HCT116 (cell line): Measurements from ENCODE around the gene INO80C. TPM values are rescaled to one million over a fixed set of nuclear protein-coding genes. Genes with fewer than 3 reads are reported as not detected.
"Not testable (repeated sequence)": the region's sequence is repeated elsewhere in the genome, so short reads cannot be mapped to it uniquely, and the experiment has no call there.

ENCODE experiments used
- ATAC-seq: fragments of 200-7000 bp; cut with Tn5 transposase; 2 replicates; pipeline ENCODE4 v1.9.1; 2020; ENCODE audit warnings: mild to moderate bottlenecking, moderate library complexity
- BruUV-seq: library from RNA; stranded (reverse); fragments of 400-500 nt; replicated peaks from 2 replicates; lab custom pipeline; 2021; lab: Mats Ljungman, UMichigan
- CTCF ChIA-PET: fragments of 300-600 bp; sonication (Branson Sonifier 250); formaldehyde crosslinking; loops from one replicate; lab custom pipeline; 2021; ENCODE audit warnings: antibody characterized with exemption; lab: Charles Lee
- POLR2A ChIA-PET: fragments of 300-600, 350-600 bp; sonication (Branson Sonifier 250); formaldehyde crosslinking; loops from one replicate; lab custom pipeline; 2021; ENCODE audit warnings: antibody characterized with exemption; lab: Charles Lee
- RAD21 ChIA-PET, 2 experiments: fragments of 300-600 bp; sonication (Branson Sonifier 250); formaldehyde crosslinking; loops; one replicate each; lab custom pipeline; 2023; ENCODE audit warnings: low total read pairs in 2 of 2; ENCODE audit not compliant: uncharacterized antibody in 2 of 2, unreplicated experiment in 2 of 2, low non-redundant PET in 1 of 2; lab: Charles Lee
- DNase-seq: peaks from one replicate; pipeline ENCODE4 v3.0.0-alpha.2; 2010; ENCODE audit warnings: low read depth, low spot score
- H2AFZ ChIP-seq: fragments of 200-600 bp; shearing (Covaris generic), sonication (generic); 2 replicates; pipeline ENCODE4 v1.6.1; 2017; ENCODE audit warnings: low read depth, mixed run types, mixed read lengths, antibody characterized with exemption, low read length; ENCODE audit not compliant: poor library complexity, severe bottlenecking
- H3K27ac ChIP-seq: 2 replicates; pipeline ENCODE4 v1.5.1; 2012; ENCODE audit warnings: low read depth, low read length
- H3K27me3 ChIP-seq: fragments of 200-600 bp; sonication (generic); 2 replicates; pipeline ENCODE4 v1.6.1; 2016; ENCODE audit warnings: mixed run types, low read length, mixed read lengths; ENCODE audit not compliant: insufficient read depth
- H3K36me3 ChIP-seq, 2 experiments: fragments of 200-500 bp in 1 of 2; fragments of 200-600 bp in 1 of 2; sonication (Bioruptor generic) in 1 of 2; sonication (generic) in 1 of 2; 2 replicates each; pipeline versions ENCODE4 v1.5.1 to v1.6.1; 2014 to 2016; ENCODE audit warnings: low read length in 2 of 2, inconsistent platforms in 1 of 2, mixed read lengths in 1 of 2, mixed run types in 1 of 2; ENCODE audit not compliant: insufficient read depth in 2 of 2, control insufficient read depth in 1 of 2
- H3K4me1 ChIP-seq, 2 experiments: fragments of 200-600 bp in 1 of 2; sonication (generic) in 1 of 2; 2 replicates each; pipeline versions ENCODE4 v1.5.1 to v1.6.1; 2012 to 2017; ENCODE audit warnings: low read length in 2 of 2, inconsistent platforms in 1 of 2, mild to moderate bottlenecking in 1 of 2, mixed read lengths in 1 of 2, mixed run types in 1 of 2, moderate library complexity in 1 of 2; ENCODE audit not compliant: insufficient read depth in 2 of 2, control insufficient read depth in 1 of 2
- H3K4me2 ChIP-seq: fragments of 200-600 bp; sonication (generic); 2 replicates; pipeline ENCODE4 v1.6.1; 2017; ENCODE audit warnings: mixed run types, low read length, mixed read lengths
- H3K4me3 ChIP-seq, 2 experiments: fragments of 200-600 bp in 1 of 2; sonication (generic) in 1 of 2; replicated peaks in 1 of 2; 2 replicates each; pipeline ENCODE4 v1.5.1; 2011 to 2016; ENCODE audit warnings: low read length in 2 of 2, control low read depth in 1 of 2, low read depth in 1 of 2, mild to moderate bottlenecking in 1 of 2, mixed read lengths in 1 of 2, mixed run types in 1 of 2
- H3K79me2 ChIP-seq: fragments of 200-600 bp; sonication (generic); 2 replicates; pipeline ENCODE4 v1.6.1; 2017; ENCODE audit warnings: mild to moderate bottlenecking, mixed run types, low read length, moderate library complexity, mixed read lengths; ENCODE audit not compliant: insufficient read depth
- H3K9ac ChIP-seq: fragments of 200-600 bp; sonication (generic); 2 replicates; pipeline ENCODE4 v1.6.1; 2016; ENCODE audit warnings: low read length, mixed read lengths
- H3K9me2 ChIP-seq: fragments of 200-600 bp; sonication (generic), shearing (Covaris generic); 2 replicates; pipeline ENCODE4 v1.6.1; 2017; ENCODE audit warnings: mixed run types, mild to moderate bottlenecking, moderate library complexity; ENCODE audit not compliant: insufficient read depth
- H3K9me3 ChIP-seq, 2 experiments: fragments of 200-500 bp in 1 of 2; fragments of 200-600 bp in 1 of 2; sonication (Bioruptor generic) in 1 of 2; sonication (generic) in 1 of 2; 2 replicates each; pipeline ENCODE4 v1.6.1; 2014 to 2017; ENCODE audit warnings: low read length in 2 of 2, mixed read lengths in 2 of 2, inconsistent platforms in 1 of 2, low read depth in 1 of 2, mild to moderate bottlenecking in 1 of 2, mixed run types in 1 of 2, moderate library complexity in 1 of 2; ENCODE audit not compliant: control insufficient read depth in 1 of 2, insufficient read depth in 1 of 2
- H4K20me1 ChIP-seq: fragments of 200-600 bp; sonication (generic), shearing (Covaris generic); 2 replicates; pipeline ENCODE4 v1.6.1; 2017; ENCODE audit warnings: mixed run types, mild to moderate bottlenecking, moderate library complexity; ENCODE audit not compliant: insufficient read depth
- ELF1 ChIP-seq: IDR thresholded peaks from 2 replicates; pipeline ENCODE4 v1.6.1; 2012; ENCODE audit warnings: low read depth, borderline replicate concordance
- ZFX ChIP-seq: fragments of 450-650 bp; IDR thresholded peaks from 2 replicates; pipeline ENCODE4 v1.6.1; 2017
- intact Hi-C: fragments of 100-400 bp; cut with micrococcal nuclease; formaldehyde crosslinking; loops from 2 replicates; pipeline ENCODE4 v1.10.0; 2022
- total RNA-seq: library from RNA; stranded (reverse); gene quantifications from one replicate; pipeline ENCODE4 v1.2.1, GENCODE V29; 2021; ENCODE audit not compliant: unreplicated experiment
- TF ChIP-seq, protein P1 (sequence below), 3 experiments: fragments of 200-600 bp in 1 of 3; sonication (generic) in 1 of 3; IDR thresholded peaks in 2 of 3; conservative IDR thresholded peaks in 1 of 3; 2 replicates each; pipeline ENCODE4 v1.5.1; 2012 to 2017; ENCODE audit warnings: low read depth in 2 of 3, low read length in 2 of 3, antibody characterized with exemption in 1 of 3, borderline replicate concordance in 1 of 3, control low read depth in 1 of 3, mild to moderate bottlenecking in 1 of 3, mixed read lengths in 1 of 3, mixed run types in 1 of 3, moderate library complexity in 1 of 3; ENCODE audit not compliant: insufficient read depth in 1 of 3

INO80C gene
- total RNA-seq, 1 experiment from 2014 or later = 30.7 TPM

DNA sequence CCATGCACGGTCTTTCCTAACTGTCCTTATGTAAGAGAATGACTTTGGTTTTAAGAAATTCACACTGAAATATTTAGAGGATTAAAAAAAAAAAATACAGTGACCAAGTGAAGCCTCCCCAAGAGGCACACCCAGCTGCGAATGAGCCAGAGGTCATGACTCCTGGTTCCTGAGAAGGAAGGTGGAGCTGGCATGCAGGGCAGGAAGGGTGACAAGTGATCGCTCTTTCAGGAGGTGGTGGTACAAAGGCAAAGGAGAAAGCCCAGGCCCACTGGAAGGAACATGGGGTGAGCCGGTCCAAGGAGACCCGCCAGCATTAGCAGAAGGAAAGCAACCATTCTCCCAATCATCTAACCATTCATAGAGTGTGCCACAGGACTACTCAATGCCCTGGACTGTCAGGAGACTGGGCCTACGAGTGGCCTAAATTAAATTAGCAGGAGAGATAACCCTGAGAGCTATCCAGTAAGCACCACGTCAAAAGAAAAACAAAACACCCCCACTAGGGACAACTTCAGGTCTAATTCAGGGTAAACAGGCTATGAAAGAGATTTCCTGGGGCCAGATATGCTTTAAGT lies 7.8 kb downstream of the INO80C start (continued):
- TF ChIP-seq, protein P1, sequence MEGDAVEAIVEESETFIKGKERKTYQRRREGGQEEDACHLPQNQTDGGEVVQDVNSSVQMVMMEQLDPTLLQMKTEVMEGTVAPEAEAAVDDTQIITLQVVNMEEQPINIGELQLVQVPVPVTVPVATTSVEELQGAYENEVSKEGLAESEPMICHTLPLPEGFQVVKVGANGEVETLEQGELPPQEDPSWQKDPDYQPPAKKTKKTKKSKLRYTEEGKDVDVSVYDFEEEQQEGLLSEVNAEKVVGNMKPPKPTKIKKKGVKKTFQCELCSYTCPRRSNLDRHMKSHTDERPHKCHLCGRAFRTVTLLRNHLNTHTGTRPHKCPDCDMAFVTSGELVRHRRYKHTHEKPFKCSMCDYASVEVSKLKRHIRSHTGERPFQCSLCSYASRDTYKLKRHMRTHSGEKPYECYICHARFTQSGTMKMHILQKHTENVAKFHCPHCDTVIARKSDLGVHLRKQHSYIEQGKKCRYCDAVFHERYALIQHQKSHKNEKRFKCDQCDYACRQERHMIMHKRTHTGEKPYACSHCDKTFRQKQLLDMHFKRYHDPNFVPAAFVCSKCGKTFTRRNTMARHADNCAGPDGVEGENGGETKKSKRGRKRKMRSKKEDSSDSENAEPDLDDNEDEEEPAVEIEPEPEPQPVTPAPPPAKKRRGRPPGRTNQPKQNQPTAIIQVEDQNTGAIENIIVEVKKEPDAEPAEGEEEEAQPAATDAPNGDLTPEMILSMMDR (IDR thresholded peaks at IDR 0.05 in 2 of 3, conservative IDR thresholded peaks at IDR 0.05 in 1 of 3; ENCODE audit: borderline replicate concordance in 1 of 3, insufficient read depth in 1 of 3, low read depth in 2 of 3, low read length in 2 of 3) = no peak
- no peak for TF ChIP-seq ZFX
- no peak for TF ChIP-seq ELF1

DNA sequence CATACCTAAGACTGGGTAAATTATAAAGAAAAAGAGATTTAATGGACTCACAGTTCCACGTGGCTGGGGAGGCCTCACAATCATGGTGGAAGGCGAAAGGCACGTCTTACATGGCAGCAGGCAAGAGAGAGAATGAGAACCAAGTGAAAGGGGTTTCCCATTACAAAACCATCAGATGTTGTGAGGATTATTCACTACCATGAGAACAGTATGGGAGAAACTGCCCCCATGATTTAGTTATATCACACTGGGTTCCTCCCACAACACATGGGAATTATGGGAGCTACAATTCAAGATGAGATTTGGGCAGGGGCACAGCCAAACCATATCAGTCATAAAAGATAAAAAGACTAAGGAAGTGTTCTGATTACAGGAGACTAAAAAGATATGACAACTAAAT lies 8.5 kb downstream of the INO80C start:
- H3K4me2 ChIP-seq = not testable (repeated sequence)

DNA sequence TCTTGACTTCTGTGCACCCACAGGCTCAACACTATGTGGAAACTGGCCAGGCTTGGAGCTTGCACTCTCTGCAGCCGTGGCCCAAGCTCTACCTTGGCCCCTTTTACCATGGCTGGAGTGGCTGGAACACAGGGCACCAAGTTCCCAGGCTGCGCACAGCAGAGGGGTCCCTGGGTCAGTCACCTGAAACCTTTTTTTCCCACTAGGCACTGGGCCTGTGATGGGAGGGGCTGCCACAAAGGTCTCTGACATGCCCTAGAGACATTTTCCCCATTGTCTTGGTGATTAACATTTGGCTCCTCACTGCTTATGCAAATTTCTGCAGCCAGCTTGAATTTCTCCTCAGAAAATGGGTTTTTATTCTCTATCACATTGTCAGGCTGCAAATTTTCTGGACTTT lies 9.4 kb downstream of the INO80C start:
- H3K27ac ChIP-seq, H2AFZ ChIP-seq, H3K4me2 ChIP-seq, H3K9ac ChIP-seq, H3K4me3 ChIP-seq, DNase-seq, BruUV-seq, POLR2A ChIA-PET, intact Hi-C loops, CTCF ChIA-PET, H3K36me3 ChIP-seq, H4K20me1 ChIP-seq, H3K9me2 ChIP-seq, H3K27me3 ChIP-seq, H3K9me3 ChIP-seq, ATAC-seq, RAD21 ChIA-PET: not testable (repeated sequence)
- H3K4me1 ChIP-seq = peaks cover 4 to 10% of the 10 kb centered on the region in 2 experiments; a peak in 2 of 4 replicates
- H3K79me2 ChIP-seq = peaks cover 35% of the 10 kb centered on the region

More for the DNA sequence above, 8.5 kb downstream of the INO80C start:
- CTCF ChIA-PET, DNase-seq, RAD21 ChIA-PET, H3K9me3 ChIP-seq, ATAC-seq, H3K36me3 ChIP-seq, H3K9ac ChIP-seq, H2AFZ ChIP-seq, H3K9me2 ChIP-seq, BruUV-seq, intact Hi-C loops, H3K27ac ChIP-seq, H3K4me3 ChIP-seq, H4K20me1 ChIP-seq, POLR2A ChIA-PET, H3K27me3 ChIP-seq: not testable (repeated sequence)
- H3K79me2 ChIP-seq = peaks cover 44% of the 10 kb centered on the region
- peaks cover 4 to 10% of the 10 kb centered on the region in 2 experiments; a peak in 2 of 4 replicates for H3K4me1 ChIP-seq

DNA sequence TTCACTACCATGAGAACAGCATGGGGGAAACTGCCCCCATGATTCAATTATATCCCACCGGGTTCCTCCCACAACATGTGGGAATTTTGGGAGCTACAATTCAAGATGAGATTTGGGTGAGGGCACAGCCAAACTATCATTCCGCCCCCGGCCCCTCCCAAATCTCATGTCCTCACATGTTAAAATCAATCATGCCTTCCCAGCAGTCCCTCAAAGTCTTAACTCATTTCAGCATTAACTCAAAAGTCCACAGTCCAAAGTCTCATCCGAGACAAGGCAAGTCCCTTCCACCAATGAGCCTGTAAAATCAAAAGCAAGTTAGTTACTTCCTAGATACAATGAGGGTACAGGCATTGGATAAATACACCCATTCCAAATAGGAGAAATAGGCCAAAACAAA lies 10.2 kb downstream of the INO80C start:
- intact Hi-C loops, H3K4me3 ChIP-seq, DNase-seq, H3K36me3 ChIP-seq, RAD21 ChIA-PET, H3K27me3 ChIP-seq, ATAC-seq, H2AFZ ChIP-seq, H4K20me1 ChIP-seq, POLR2A ChIA-PET, H3K4me2 ChIP-seq, BruUV-seq, H3K9ac ChIP-seq, H3K9me2 ChIP-seq, H3K27ac ChIP-seq, CTCF ChIA-PET, H3K9me3 ChIP-seq: not testable (repeated sequence)
- Histone ChIP-seq H3K4me1 (peaks cover 4 to 11% of the 10 kb centered on the region in 2 experiments; a peak in 2 of 4 replicates), H3K79me2 (peaks cover 26% of the 10 kb centered on the region)
